Measurements from ENCODE around the gene GARIN5B. TPM values are rescaled to one million over a fixed set of nuclear protein-coding genes. Genes with fewer than 3 reads are reported as not detected.
"Not testable (repeated sequence)": the region's sequence is repeated elsewhere in the genome, so short reads cannot be mapped to it uniquely, and the experiment has no call there.

GARIN5B gene
- total RNA-seq (2014; rRNA removed; shearing (Covaris generic)): not detected in 2 replicates
- not detected in 2 replicates for polyA plus RNA-seq (2016; fragmentation: Nextera tagmentation; extraction: Ambion mirVana)

DNA sequence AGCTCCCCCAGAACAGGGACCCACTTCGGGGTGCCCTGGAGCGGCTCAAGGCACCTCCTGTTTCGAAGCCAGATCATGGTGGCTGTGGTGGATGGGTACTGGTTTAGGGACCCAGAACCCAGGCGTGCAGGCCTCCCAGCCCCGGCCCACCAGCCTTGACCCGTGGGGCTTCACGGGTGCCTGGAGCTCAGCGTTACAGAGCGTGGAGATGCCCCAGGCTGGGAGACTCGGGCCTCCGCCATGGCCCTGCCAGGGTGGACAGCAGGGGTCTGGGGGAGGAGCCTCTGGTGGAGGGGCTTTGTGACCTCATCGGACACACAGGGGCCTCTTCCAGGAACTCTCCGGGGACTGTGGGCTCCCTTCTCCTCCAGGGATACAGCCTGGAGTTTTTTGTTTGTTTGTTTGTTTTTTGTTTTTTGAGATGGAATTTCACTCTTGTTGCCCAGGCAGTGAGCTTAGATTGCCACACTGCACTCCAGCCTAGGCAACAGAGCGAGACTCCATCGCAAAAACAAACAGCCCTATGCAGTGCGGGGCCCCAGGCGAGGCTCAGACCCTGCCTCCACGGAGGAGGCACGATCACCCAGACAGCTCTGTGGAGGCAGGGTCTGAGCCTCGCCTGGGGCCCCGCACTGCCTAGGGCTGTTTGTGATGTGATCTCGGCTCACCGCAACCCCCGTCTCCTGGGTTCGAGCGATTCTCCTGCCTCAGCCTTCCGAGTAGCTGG is at the start of gene GARIN5B:
Gene GARIN5B (minus strand): TSS at position 271 of the 727 bp plus-strand sequence. CDS start 194 bp downstream, at position 77.
- 73 to 74% methylated on average over 26 to 27 of the region's 27 CpGs for WGBS, 2 experiments (ENCODE audit: low coverage in 1 of 2, low lambda C conversion rate in 2 of 2, missing lambda C conversion rate in 2 of 2)
- Histone ChIP-seq H3K4me1 (ENCODE audit: insufficient read depth) (no peaks in the 10 kb centered on the region), H3K4me2 (ENCODE audit: unreplicated experiment) (no peak within 1 kb of the TSS)

DNA sequence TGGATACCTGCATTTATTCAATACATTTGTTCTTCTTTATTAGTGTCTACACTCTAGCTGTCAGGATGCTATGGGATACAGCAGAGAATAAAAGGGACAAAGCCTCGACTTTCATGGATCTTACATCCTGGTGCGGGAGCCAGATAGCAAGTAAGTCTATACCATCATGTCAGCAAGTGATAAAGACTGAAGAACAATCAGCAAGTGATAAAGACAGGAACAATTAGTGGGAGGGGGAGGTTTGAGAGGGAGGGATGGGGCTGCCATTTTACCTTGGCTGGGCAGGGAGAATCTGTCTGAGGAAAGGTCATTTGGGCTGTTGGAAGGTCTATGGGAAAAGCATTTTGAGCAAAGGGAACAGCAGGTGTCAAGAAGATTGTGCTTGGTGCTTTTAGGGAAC is 47.1 kb upstream of the GARIN5B start:
- no peak for DNase-seq
- TF ChIP-seq EZH2phosphoT487 (IDR thresholded peaks at IDR 0.05; ENCODE audit: insufficient read depth, low read depth) (no peak), EZH2 (IDR thresholded peaks at IDR 0.05; ENCODE audit: insufficient read depth, poor library complexity, severe bottlenecking) (no peak)
- no peaks in the 10 kb centered on the region for H3K9me3 ChIP-seq (ENCODE audit: low read depth)
- no peak overlapping the region for H3K27ac ChIP-seq
- no peak overlapping the region for H2AFZ ChIP-seq
- peaks cover 24% of the 10 kb centered on the region for H3K79me2 ChIP-seq (ENCODE audit: insufficient read depth)
- no peaks in the 10 kb centered on the region for H3K27me3 ChIP-seq (replicated peaks; ENCODE audit: insufficient read depth)
- peaks cover 14% of the 10 kb centered on the region; the same call in 1 of the 2 replicates for H3K4me1 ChIP-seq (ENCODE audit: insufficient read depth)
- no peak overlapping the region for H3K4me3 ChIP-seq
- in situ Hi-C loops (cut with MboI): loop anchor here (10.0 kb wide), 1 partner anchor 265 kb away; the partner anchor contains the start of gene TNNT1
- H3K36me3 ChIP-seq (ENCODE audit: low read depth): no peaks in the 10 kb centered on the region; the same call in 1 of the 2 replicates
- no peak overlapping the region for H3K4me2 ChIP-seq (ENCODE audit: unreplicated experiment)
- no peaks in the 10 kb centered on the region for H4K20me1 ChIP-seq (ENCODE audit: insufficient read depth)
- 76 to 82% methylated on average over 2 of the region's 2 CpGs for WGBS, 2 experiments (ENCODE audit: low coverage in 1 of 2, low lambda C conversion rate in 2 of 2, missing lambda C conversion rate in 2 of 2)
- H3K9me2 ChIP-seq (ENCODE audit: insufficient read depth): no peaks in the 10 kb centered on the region
- no peak overlapping the region for H3K9ac ChIP-seq
- no peaks in the 10 kb centered on the region for H3F3A ChIP-seq (ENCODE audit: insufficient read depth)

More for the DNA sequence above, at the start of gene GARIN5B:
- in situ Hi-C loops (cut with MboI): no loop called here
- Histone ChIP-seq H3K27ac (no peak within 1 kb of the TSS), H3K4me3 (no peak within 1 kb of the TSS), H3K79me2 (ENCODE audit: insufficient read depth) (no peaks in the 10 kb centered on the region; the same call in 1 of the 2 replicates), H3K27me3 (replicated peaks; ENCODE audit: insufficient read depth) (no peaks in the 10 kb centered on the region), H4K20me1 (ENCODE audit: insufficient read depth) (no peaks in the 10 kb centered on the region), H3K9me3 (ENCODE audit: low read depth) (no peaks in the 10 kb centered on the region), H3K36me3 (ENCODE audit: low read depth) (no peaks in the 10 kb centered on the region; the same call in 1 of the 2 replicates), H3F3A (ENCODE audit: insufficient read depth) (peaks cover 23% of the 10 kb centered on the region), H3K9me2 (ENCODE audit: insufficient read depth) (no peaks in the 10 kb centered on the region), H3K9ac (no peak within 1 kb of the TSS), H2AFZ (no peak within 1 kb of the TSS)
- TF ChIP-seq EZH2phosphoT487 (IDR thresholded peaks at IDR 0.05; ENCODE audit: insufficient read depth, low read depth) (no peak), EZH2 (IDR thresholded peaks at IDR 0.05; ENCODE audit: insufficient read depth, poor library complexity, severe bottlenecking) (no peak)
- no peak for DNase-seq

DNA sequence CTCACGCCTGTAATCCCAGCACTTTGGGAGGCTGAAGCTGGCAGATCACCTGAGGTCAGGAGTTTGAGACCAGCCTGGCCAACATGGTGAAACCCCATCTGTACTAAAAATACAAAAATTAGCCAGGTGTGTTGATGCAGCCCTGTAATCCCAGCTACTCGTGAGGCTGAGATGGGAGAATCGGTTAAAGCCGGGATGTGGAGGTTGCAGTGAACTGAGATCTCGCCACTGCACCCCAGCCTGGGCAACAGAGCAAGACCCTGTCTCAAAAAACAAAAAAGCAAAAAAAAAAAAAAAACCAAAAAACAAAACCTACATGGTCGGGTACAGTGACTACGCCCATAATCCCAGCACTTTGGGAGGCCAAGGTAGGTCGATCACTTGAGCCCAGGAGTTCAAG is 46.1 kb upstream of the GARIN5B start:
- H3K4me1 ChIP-seq (ENCODE audit: insufficient read depth): peaks cover 14% of the 10 kb centered on the region; the same call in 1 of the 2 replicates
- H4K20me1 ChIP-seq (ENCODE audit: insufficient read depth); H3K27ac ChIP-seq; H3F3A ChIP-seq (ENCODE audit: insufficient read depth); H3K9ac ChIP-seq; DNase-seq; H3K36me3 ChIP-seq (ENCODE audit: low read depth); H3K9me3 ChIP-seq (ENCODE audit: low read depth); in situ Hi-C loops (cut with MboI); H3K4me2 ChIP-seq (ENCODE audit: unreplicated experiment); H3K9me2 ChIP-seq (ENCODE audit: insufficient read depth); H2AFZ ChIP-seq; H3K27me3 ChIP-seq (replicated peaks; ENCODE audit: insufficient read depth); H3K4me3 ChIP-seq: not testable (repeated sequence)
- 88 to 91% methylated on average over 8 of the region's 8 CpGs for WGBS, 2 experiments (ENCODE audit: low coverage in 1 of 2, low lambda C conversion rate in 2 of 2, missing lambda C conversion rate in 2 of 2)
- H3K79me2 ChIP-seq (ENCODE audit: insufficient read depth): peaks cover 34% of the 10 kb centered on the region

DNA sequence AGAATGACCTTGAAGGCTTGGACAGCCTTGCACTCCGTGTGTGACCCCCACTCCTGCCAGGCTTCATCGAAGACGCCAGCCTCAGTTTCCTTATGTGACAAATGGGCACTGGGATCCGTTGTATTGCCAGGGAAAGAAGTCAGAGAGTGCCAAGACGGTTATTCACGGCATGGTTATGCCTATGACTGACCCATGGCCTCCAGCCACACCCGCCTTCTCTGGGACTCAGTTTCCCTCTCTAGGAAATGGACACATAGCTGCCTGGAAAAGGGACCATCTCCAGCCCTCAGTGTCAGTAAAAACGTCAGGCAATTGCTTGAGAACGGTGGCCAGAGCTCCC is 45.4 kb upstream of the GARIN5B start:
- Histone ChIP-seq H3K4me1 (ENCODE audit: insufficient read depth) (peaks cover 14% of the 10 kb centered on the region; the same call in 1 of the 2 replicates), H3F3A (ENCODE audit: insufficient read depth) (no peaks in the 10 kb centered on the region), H3K79me2 (ENCODE audit: insufficient read depth) (peaks cover 40% of the 10 kb centered on the region), H3K36me3 (ENCODE audit: low read depth) (peaks cover 4% of the 10 kb centered on the region; the same call in 1 of the 2 replicates), H3K4me2 (ENCODE audit: unreplicated experiment) (peak overlapping the region; percentile 79), H3K9me2 (ENCODE audit: insufficient read depth) (no peaks in the 10 kb centered on the region), H3K9ac (peak overlapping the region; percentile 78), H3K9me3 (ENCODE audit: low read depth) (no peaks in the 10 kb centered on the region), H3K27me3 (replicated peaks; ENCODE audit: insufficient read depth) (no peaks in the 10 kb centered on the region), H4K20me1 (ENCODE audit: insufficient read depth) (no peaks in the 10 kb centered on the region), H3K4me3 (peak overlapping the region; percentile 69), H3K27ac (peak overlapping the region; percentile 97), H2AFZ (peak overlapping the region; percentile 90)
- in situ Hi-C loops (cut with MboI): no loop called here
- WGBS, 2 experiments (ENCODE audit: low coverage in 1 of 2, low lambda C conversion rate in 2 of 2, missing lambda C conversion rate in 2 of 2): 34 to 36% methylated on average over 9 of the region's 9 CpGs
- TF ChIP-seq EZH2 (IDR thresholded peaks at IDR 0.05; ENCODE audit: insufficient read depth, poor library complexity, severe bottlenecking) (no peak), EZH2phosphoT487 (IDR thresholded peaks at IDR 0.05; ENCODE audit: insufficient read depth, low read depth) (no peak)
- no peak for DNase-seq
